ENCODE data around the gene ZDHHC11.
"Not testable (repeated sequence)": the region's sequence is repeated elsewhere in the genome, so short reads cannot be mapped to it uniquely, and the experiment has no call there.

The ZDHHC11 gene

GRCh38 chr5:763998-764781, 86.6 kb downstream of the ZDHHC11 start:
- no peak for TF ChIP-seq CTCF (IDR thresholded peaks at IDR 0.05; ENCODE audit: extremely low read depth, missing control alignments)
- peak; percentile 24 for DNase-seq (ENCODE audit: low spot score)

GRCh38 chr5:763397-763796, 87.4 kb downstream of the ZDHHC11 start:
- peak; percentile 19 for DNase-seq (ENCODE audit: low spot score)
- TF ChIP-seq CTCF (IDR thresholded peaks at IDR 0.05; ENCODE audit: extremely low read depth, missing control alignments) = no peak

DNA sequence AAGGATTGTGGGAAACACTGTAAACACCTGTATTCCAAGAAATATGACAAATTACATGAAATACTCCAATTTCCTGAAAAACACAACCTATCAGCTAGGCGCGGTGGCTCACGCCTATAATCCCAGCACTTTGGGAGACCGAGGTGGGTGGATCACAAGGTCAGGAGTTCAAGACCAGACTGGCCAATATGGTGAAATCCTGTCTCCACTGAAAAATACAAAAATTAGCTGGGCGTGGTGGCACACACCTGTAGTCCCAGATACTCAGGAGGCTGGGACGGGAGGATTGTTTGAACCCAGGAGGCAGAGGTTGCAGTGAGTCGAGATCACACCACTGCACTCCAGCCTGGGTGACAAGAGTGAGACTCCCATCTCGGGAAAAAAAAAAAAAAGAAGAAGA, 87.8 kb downstream of the ZDHHC11 start:
- DNase-seq (ENCODE audit: low spot score) = not testable (repeated sequence)

DNA sequence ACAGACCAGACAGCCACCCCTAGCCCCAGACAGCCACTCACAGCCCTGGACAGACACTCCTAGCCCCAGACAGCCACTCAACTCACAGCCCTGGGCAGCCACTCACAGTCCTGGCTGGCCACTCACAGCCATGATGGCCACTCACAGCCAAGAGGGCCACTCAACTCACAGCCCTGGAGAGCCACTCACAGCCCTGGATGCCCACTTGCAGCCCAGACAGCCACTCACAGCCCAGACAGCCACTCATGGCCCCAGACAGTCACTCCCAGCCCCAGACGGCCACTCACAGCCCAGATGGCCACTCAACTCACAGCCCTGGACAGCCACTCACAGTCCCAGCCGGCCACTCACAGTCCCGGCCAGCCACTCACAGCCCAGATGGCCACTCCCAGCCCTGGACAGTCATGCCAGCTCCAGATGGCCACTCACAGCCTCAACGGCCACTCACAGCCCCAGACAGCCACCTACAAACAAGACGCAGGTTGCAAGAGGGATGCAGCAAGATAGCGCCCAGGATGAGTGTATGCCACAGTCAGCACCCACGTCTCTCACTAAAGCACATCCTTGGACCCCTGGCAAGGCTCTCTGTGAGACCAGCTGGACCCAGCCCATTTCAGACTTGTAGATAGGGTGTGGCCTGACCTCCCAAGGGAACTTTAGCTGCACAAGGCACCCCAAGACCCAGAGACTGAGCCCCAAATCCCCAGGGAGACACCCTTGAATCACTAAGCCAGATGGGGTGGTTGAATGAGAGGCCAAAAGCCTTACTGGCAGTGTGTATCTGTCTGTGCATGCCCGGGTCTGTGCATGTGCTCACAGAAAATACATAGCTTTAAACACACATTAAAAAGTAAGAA, 88.7 kb downstream of the ZDHHC11 start:
- DNase-seq (ENCODE audit: low spot score) = peak; percentile 22
- no peak for TF ChIP-seq CTCF (IDR thresholded peaks at IDR 0.05; ENCODE audit: extremely low read depth, missing control alignments)

DNA sequence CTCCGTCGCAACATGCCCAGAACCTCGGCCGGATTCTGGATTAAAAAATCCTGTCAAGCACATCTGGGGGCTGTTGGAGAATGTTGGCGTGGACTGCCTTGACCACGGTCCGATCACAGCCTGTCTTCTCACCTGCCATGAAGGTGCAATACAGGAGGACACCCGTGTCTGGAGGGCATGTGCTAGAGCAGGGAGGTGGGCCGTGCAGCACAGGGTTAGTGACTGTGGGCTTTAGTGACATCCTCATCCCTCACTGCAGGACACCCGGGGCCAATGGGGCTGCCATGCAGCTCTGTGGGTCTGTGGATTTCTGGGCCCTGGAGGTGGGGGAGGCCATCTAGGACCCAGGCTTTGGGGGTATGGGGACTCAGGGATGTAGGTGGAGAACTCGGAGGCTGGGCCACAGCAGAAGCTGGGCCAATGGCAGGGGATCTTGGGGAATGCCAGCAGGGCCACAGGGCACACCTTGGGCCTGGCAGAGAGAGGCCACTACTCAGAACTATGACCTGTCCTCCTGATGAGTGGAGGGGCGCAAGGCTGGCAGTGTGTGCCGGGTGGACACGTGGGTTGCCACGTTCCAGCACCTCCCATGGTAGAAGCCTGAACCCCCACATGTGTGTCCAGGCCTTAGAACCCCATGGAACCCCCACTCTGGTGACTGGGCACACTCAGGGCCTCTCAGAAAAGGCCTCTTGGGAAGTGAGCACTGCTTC, 89.6 kb downstream of the ZDHHC11 start:
- peak; percentile 33 for DNase-seq (ENCODE audit: low spot score)
- no peak for TF ChIP-seq CTCF (IDR thresholded peaks at IDR 0.05; ENCODE audit: extremely low read depth, missing control alignments)

DNA sequence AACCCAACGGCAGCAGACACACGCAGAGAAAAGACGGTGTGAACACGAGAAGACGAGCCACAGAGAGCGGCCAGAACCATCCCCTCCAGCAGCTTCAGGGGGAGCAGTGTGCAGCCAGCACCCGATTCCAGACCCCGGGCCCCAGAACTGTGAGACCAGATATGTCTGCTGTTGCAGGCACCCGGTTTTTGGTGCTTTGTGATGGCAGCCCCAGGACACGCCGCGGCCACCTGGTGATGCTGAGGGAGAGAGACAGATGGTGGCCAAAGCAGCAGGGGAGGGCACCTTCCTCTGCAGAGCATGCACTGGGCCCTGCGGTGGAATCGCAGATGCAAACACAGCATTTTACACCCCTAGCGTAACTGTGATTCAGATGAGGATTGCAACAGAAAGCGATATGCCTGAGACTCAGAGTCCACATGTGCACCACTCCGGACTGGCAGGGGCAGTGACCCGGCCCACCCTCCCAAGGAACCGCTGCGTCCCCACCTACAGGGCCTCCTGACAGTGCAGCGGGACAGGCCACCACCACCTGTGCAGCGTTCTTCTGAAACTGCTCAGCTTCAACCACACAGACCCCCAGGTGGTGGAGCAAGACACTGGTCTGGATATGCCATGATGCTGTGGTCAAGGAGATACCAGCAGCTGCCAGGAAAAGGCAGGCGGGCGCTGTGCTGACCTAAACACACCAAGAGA, 90.3 kb downstream of the ZDHHC11 start:
- DNase-seq (ENCODE audit: low spot score) = peak; percentile 11
- TF ChIP-seq CTCF (IDR thresholded peaks at IDR 0.05; ENCODE audit: extremely low read depth, missing control alignments) = no peak

DNA sequence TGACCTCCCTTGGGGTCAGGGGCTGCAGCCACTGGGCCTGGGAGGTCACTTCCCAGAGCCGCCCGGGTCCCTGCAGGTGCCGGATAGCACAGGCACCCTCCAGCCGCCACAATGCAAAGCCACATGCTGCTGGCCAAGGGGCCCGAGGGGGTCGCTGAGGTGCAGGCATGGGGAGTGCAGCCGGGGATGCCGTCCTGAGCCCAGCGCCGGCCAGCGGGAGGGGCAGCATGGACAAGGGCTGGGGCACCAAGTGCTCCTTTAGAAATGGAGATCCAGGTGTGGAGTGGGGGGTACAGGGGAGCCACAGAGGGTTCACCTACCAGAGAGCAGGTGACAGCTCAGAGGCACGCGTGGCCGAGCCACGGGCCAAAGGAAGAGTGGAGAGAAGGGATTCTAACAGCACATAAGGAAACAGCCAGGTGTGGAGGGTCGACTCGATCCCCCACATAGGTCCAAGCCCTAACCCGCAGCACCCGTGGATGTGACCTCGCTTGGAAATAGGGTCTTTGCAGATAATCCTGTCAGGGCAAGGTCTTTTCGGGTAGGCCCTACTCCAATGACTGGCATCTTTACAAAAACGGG, 90.9 kb downstream of the ZDHHC11 start:
- DNase-seq (ENCODE audit: low spot score) = peak; percentile 18
- no peak for TF ChIP-seq CTCF (IDR thresholded peaks at IDR 0.05; ENCODE audit: extremely low read depth, missing control alignments)
